GM12874 (cell line): ENCODE results near the gene PCF11.

ENCODE experiments used
- TF ChIP-seq, protein P1 (sequence below): IDR thresholded peaks from 2 replicates; pipeline ENCODE4 v1.5.1; 2011; ENCODE audit warnings: low read depth, mild to moderate bottlenecking, control low read depth, low read length, moderate library complexity; ENCODE audit not compliant: insufficient read depth

PCF11 gene

GRCh38 chr11:83153764-83154163 lies 3.2 kb upstream of the PCF11 start:
- TF ChIP-seq, protein P1, sequence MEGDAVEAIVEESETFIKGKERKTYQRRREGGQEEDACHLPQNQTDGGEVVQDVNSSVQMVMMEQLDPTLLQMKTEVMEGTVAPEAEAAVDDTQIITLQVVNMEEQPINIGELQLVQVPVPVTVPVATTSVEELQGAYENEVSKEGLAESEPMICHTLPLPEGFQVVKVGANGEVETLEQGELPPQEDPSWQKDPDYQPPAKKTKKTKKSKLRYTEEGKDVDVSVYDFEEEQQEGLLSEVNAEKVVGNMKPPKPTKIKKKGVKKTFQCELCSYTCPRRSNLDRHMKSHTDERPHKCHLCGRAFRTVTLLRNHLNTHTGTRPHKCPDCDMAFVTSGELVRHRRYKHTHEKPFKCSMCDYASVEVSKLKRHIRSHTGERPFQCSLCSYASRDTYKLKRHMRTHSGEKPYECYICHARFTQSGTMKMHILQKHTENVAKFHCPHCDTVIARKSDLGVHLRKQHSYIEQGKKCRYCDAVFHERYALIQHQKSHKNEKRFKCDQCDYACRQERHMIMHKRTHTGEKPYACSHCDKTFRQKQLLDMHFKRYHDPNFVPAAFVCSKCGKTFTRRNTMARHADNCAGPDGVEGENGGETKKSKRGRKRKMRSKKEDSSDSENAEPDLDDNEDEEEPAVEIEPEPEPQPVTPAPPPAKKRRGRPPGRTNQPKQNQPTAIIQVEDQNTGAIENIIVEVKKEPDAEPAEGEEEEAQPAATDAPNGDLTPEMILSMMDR = no peak

DNA sequence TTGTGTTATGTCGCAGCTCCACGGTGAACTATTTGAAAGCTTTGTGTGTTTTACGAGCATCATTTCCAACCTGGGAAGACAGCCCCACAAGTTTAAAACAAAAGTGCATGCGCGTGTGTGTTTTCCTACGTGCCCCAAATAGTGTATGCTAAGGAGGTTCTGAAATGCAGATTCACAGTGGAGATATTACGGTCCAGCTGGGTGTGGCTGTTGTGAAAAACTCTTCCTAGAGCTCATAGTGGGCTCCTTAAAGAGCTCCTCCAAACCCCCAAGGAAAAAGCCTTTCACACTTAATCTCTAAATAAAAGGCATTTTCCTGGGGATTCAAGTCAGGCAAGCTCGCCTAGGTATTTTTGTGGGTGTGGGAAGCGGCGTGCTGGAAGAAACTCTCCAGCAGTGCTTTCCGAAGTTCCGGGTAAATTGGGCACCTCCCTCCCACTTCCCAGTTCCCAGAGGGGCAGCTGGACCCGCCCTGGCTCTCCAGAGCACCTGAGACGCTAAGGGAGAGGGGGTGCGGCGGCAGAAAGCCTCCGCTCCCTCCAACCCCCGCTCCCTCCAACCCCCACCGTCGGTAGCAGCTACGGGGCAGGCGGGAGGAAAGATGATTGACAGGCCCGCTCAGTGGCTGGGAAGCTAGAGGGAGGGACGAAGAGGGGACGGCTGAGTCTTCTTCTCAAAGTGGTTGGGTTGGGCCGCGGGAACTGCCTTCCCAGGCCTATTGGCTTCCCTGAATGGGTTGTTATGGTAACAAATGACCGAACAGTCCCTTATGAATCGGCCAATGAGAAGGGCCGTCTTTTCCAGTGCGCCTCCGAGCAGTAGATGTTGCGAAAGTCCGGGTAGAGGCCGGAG lies 561 bp upstream of the PCF11 start:
- TF ChIP-seq, protein P1 = no peak

DNA sequence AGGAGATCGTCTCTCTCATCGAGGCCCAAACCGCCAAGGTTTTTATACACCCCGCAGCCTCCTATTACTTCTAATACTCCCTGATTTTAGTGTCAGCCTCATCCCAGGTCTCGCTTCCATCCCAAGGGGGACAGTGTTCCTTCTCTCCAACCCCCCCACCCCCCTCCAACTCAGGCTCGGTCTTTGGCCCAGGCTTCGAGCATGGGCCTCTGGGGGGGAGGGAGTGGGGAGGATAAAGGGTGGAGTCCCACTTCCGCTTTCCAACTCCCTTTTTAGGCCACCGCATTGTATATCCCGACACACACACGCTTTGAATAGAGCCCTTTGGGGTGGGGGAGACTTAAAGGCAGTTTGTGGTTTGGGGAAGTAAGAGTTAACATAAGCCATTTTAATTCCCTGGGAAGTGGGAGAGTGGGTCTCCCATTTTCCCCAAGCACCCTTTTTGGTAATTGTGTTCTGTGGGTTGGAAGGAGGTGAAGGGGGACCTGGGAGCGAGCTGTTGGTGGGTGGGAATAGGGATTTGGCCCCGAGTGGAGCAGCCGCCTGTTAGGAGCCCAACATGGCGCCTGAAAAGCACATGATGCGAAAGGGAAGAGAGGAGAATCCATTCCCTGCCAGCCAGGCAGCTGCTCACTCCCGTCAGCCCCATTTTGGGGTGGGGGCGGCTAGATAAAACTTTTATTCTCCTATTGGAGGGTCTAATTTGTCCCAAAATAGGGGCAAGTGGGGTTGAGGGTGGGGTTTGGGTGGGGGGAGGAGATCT lies 844 bp downstream of the PCF11 start:
- TF ChIP-seq, protein P1 = no peak

GRCh38 chr11:83158357-83158786 lies 1.4 kb downstream of the PCF11 start:
- TF ChIP-seq, protein P1 = no peak

DNA sequence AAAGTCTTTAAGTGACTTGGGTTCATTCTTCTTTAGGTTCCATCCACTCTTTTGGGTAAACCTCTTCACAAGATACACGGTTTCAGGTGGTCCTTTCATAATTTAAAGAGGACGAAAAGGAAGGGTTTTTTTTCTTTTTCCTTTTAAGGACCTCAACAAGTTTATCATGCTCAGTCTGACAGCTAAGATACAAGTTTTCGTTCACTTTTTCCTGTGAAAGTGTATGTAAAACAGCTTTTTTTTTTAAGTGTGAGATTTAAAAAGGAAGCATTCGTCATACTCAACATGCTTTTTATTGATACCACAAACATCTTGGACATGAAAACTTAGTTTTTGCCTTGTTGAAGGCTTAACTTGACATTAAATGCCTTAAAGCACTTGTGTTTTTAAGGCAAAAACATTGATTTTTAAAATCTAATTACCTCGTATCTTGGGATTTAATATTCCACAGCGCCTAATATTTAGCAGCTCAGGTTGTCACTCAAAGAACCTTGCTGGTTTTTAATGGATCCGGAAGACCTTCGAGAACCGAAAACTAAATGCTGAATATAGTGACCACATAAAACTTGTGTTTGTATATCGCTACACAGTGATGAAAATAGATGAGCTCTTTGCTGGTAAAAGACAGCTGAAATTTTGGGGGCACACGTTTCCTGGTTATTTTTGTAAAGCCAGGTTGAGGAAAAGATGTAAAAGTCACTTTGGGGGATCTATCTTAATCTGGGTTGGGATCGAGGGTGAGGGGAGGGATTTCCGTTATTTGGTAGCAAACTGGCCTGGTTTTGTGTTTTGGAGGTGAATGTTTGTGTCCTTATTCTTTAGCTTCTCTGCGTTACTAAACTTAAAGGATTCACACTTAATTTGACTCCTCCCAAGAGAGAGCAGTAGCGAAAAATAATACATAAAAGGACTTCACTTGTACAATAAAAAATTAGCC lies 2.3 kb downstream of the PCF11 start:
- TF ChIP-seq, protein P1 = no peak

- TF ChIP-seq, protein P1 = no peak
These were observed 3.3 kb downstream of the PCF11 start for GRCh38 chr11:83159902-83160865.
